ENCODE measurements around the gene PWWP2B. TPM values are rescaled to one million over a fixed set of nuclear protein-coding genes. Genes with fewer than 3 reads are reported as not detected.
A peak's percentile ranks its signal among the peaks of the same experiment; 100 is the strongest.

PWWP2B gene
- total and polyA plus RNA-seq, 2 of the 4 experiments (the other 2 are of a cell fraction), result 1.7 to 2.2 TPM

- dilution Hi-C loops (cut with HindIII; ENCODE audit: low sequenced_read_pairs, unreplicated experiment) (no loop called here), intact Hi-C loops (cut with micrococcal nuclease) (no loop called here), in situ Hi-C loops (cut with MboI; ENCODE audit: low sequenced_read_pairs) (no loop called here)
- H4K91ac ChIP-seq (ENCODE audit: insufficient read depth, low read depth, low read length), result peak overlapping the region; percentile 86
- H2BK15ac ChIP-seq (ENCODE audit: low read depth, low read length), result peak overlapping the region; percentile 52; the same call in 1 of the 3 replicates
- POLR2A ChIA-PET (ENCODE audit: unreplicated experiment), result no interaction called here
- H3K27me3 ChIP-seq (ENCODE audit: control insufficient read depth, insufficient read depth, low read length), result no peaks in the 10 kb centered on the region; the same call in 1 of the 2 replicates
- CTCF ChIA-PET, result no interaction called here
- H3K9me3 ChIP-seq (ENCODE audit: control insufficient read depth, insufficient read depth, low read length), result no peaks in the 10 kb centered on the region
- H4K5ac ChIP-seq (ENCODE audit: low read depth, low read length), result peak overlapping the region; percentile 81; the same call in 1 of the 2 replicates
- H4K8ac ChIP-seq (ENCODE audit: low read depth in 2 of 2, low read length in 2 of 2), result peak overlapping the region; percentile 67 to 97; a peak in 3 of 4 replicates
- H3K36me3 ChIP-seq (ENCODE audit: control insufficient read depth, insufficient read depth, low read length), result no peaks in the 10 kb centered on the region
- H3K14ac ChIP-seq (replicated peaks; ENCODE audit: low read depth, low read length), result 0 out of 2 replicates have a peak overlapping the region, but pooled peaks have one; percentile 76
- 100% methylated on average over 1 of the region's 15 CpGs; no CpG with 5 or more reads in 1 of the 2 experiments for WGBS, 2 experiments (ENCODE audit: extremely low coverage in 2 of 2, insufficient read length in 1 of 2)
- ATAC-seq (ENCODE audit: low read depth) (no peak), DNase-seq (no peak)
- no TSS peak for BruUV-seq (replicated peaks)
- peak overlapping the region; percentile 46 for H2BK5ac ChIP-seq (ENCODE audit: low read depth, low read length, poor library complexity, severe bottlenecking)
- H2AFZ ChIP-seq (replicated peaks; ENCODE audit: low read length, poor library complexity), result peak overlapping the region; percentile 95
- H3K56ac ChIP-seq (ENCODE audit: extremely low read depth, insufficient read depth, low read length), result no peak overlapping the region
- no peak overlapping the region for H3K27ac ChIP-seq (ENCODE audit: insufficient read depth, low read length)
- no peaks in the 10 kb centered on the region for H3K9me1 ChIP-seq (ENCODE audit: insufficient read depth, low read length)
- TF ChIP-seq SMC3 (IDR thresholded peaks at IDR 0.05; ENCODE audit: low read depth, low read length), result no peak
- TF ChIP-seq CHD1 (IDR thresholded peaks at IDR 0.05; ENCODE audit: low read depth, low read length), result no peak
- no peak for TF ChIP-seq NFE2L2 (IDR thresholded peaks at IDR 0.05; ENCODE audit: low read depth, low read length)
- no peak for TF ChIP-seq RFX5 (IDR thresholded peaks at IDR 0.05; ENCODE audit: low read depth, low read length)
- H3K18ac ChIP-seq (ENCODE audit: low read depth, low read length), result peak overlapping the region; percentile 37; the same call in 1 of the 2 replicates
- H3K4ac ChIP-seq (ENCODE audit: low read depth, low read length), result peak overlapping the region; percentile 87
- peak overlapping the region; percentile 76 for H2BK120ac ChIP-seq (ENCODE audit: low read depth, low read length)
- no peak overlapping the region for H2BK20ac ChIP-seq (ENCODE audit: low read depth, low read length)
- peak overlapping the region; percentile 35 for H2AK9ac ChIP-seq (replicated peaks; ENCODE audit: low read depth, low read length, poor library complexity)
- no peaks in the 10 kb centered on the region for H4K20me1 ChIP-seq (ENCODE audit: insufficient read depth, low read length)
- peaks cover 13% of the 10 kb centered on the region for H3K4me1 ChIP-seq (ENCODE audit: control insufficient read depth, insufficient read depth, low read length)
- H3K9ac ChIP-seq (ENCODE audit: low read depth, low read length), result no peak overlapping the region; the same call in 1 of the 2 replicates
- H3K4me3 ChIP-seq (ENCODE audit: insufficient read depth, low read depth, low read length), result no peak overlapping the region
- peak overlapping the region; percentile 48 for H2AK5ac ChIP-seq (ENCODE audit: low read depth, low read length)
- H3K4me2 ChIP-seq (ENCODE audit: low read depth, low read length), result no peak overlapping the region
- H3K79me1 ChIP-seq (ENCODE audit: low read depth in 1 of 2, low read length in 2 of 2), result no peaks in the 10 kb centered on the region
- H3K23ac ChIP-seq (ENCODE audit: low read depth, low read length), result 0 out of 2 replicates have a peak overlapping the region, but pooled peaks have one; percentile 2
These were observed 51.3 kb downstream of the PWWP2B start for GRCh38 chr10:132448248-132448731.

All from IMR-90 (cell line).